Measurements from ENCODE around the gene SMIM24.

- TF ChIP-seq, protein P1, sequence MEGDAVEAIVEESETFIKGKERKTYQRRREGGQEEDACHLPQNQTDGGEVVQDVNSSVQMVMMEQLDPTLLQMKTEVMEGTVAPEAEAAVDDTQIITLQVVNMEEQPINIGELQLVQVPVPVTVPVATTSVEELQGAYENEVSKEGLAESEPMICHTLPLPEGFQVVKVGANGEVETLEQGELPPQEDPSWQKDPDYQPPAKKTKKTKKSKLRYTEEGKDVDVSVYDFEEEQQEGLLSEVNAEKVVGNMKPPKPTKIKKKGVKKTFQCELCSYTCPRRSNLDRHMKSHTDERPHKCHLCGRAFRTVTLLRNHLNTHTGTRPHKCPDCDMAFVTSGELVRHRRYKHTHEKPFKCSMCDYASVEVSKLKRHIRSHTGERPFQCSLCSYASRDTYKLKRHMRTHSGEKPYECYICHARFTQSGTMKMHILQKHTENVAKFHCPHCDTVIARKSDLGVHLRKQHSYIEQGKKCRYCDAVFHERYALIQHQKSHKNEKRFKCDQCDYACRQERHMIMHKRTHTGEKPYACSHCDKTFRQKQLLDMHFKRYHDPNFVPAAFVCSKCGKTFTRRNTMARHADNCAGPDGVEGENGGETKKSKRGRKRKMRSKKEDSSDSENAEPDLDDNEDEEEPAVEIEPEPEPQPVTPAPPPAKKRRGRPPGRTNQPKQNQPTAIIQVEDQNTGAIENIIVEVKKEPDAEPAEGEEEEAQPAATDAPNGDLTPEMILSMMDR (IDR thresholded peaks at IDR 0.05), result no peak
- TF ChIP-seq POLR2AphosphoS5 (IDR thresholded peaks at IDR 0.05; ENCODE audit: insufficient read depth in 1 of 2, low read depth in 1 of 2), result no peak
Observed at GRCh38 chr19:3528539-3529211, 48.4 kb upstream of the SMIM24 start.

Data from vagina (tissue), 2 donors.